Activated B cell treated with CpG ODN at 0.5 μM for 24 hours (primary cell): Measurements from ENCODE around the gene MINDY4. TPM values are rescaled to one million over a fixed set of nuclear protein-coding genes. Genes with fewer than 3 reads are reported as not detected.

Experiments used
- ATAC-seq: fragments of 200-7000 bp; cut with Tn5 transposase; one replicate; pipeline ENCODE4 v1.10.0; 2021; ENCODE audit warnings: low read depth, mild to moderate bottlenecking, moderate library complexity
- CTCF ChIA-PET: fragments of 350-600 bp; sonication (Branson Sonifier 250); formaldehyde crosslinking; loops from one replicate; lab custom pipeline; 2021; ENCODE audit warnings: antibody characterized with exemption; lab: Charles Lee
- POLR2A ChIA-PET: fragments of 350-600 bp; sonication (Branson Sonifier 250); formaldehyde crosslinking; loops from one replicate; lab custom pipeline; 2021; ENCODE audit warnings: antibody characterized with exemption; lab: Charles Lee
- DNase-seq: peaks from one replicate; pipeline ENCODE4 v3.0.0; 2022
- H3K27ac Mint-ChIP-seq: one replicate; pipeline ENCODE4 v1.8.0; 2020; ENCODE audit warnings: mixed read lengths
- H3K27me3 Mint-ChIP-seq: one replicate; pipeline ENCODE4 v1.8.0; 2021; ENCODE audit warnings: mixed read lengths
- H3K36me3 Mint-ChIP-seq: one replicate; pipeline ENCODE4 v1.8.0; 2021; ENCODE audit warnings: low read depth, mixed read lengths
- H3K4me1 Mint-ChIP-seq: one replicate; pipeline ENCODE4 v1.8.0; 2021; ENCODE audit warnings: mixed read lengths
- H3K4me3 Mint-ChIP-seq: one replicate; pipeline ENCODE4 v1.8.0; 2020; ENCODE audit warnings: mild to moderate bottlenecking, mixed read lengths
- H3K9me3 Mint-ChIP-seq: one replicate; pipeline ENCODE4 v1.8.0; 2020; ENCODE audit warnings: mixed read lengths
- intact Hi-C: fragments of 100-400 bp; cut with micrococcal nuclease; formaldehyde crosslinking; loops from one replicate; pipeline ENCODE4 v1.15.1; 2024
- total RNA-seq: library from RNA; stranded (reverse); gene quantifications from 2 replicates; pipeline ENCODE4 v1.2.3, GENCODE V29; 2022
- TF ChIP-seq, protein P1 (sequence below): fragments of 200-600 bp; IDR thresholded peaks from one replicate; pipeline ENCODE4 v1.8.0; 2022; ENCODE audit warnings: antibody characterized with exemption, mild to moderate bottlenecking

The MINDY4 gene
- total RNA-seq, 1 donor from 2014 or later = 1.2 TPM

- no peak for DNase-seq
- no peak for ATAC-seq
- CTCF ChIA-PET = no interaction called here
- peaks cover 9% of the 10 kb centered on the region for H3K9me3 Mint-ChIP-seq
- H3K36me3 Mint-ChIP-seq = no peaks in the 10 kb centered on the region
- POLR2A ChIA-PET = no interaction called here
- no peaks in the 10 kb centered on the region for H3K27me3 Mint-ChIP-seq
- H3K4me3 Mint-ChIP-seq = no peak overlapping the region
- intact Hi-C loops = no loop called here
- H3K27ac Mint-ChIP-seq = no peak overlapping the region
- TF ChIP-seq, protein P1, sequence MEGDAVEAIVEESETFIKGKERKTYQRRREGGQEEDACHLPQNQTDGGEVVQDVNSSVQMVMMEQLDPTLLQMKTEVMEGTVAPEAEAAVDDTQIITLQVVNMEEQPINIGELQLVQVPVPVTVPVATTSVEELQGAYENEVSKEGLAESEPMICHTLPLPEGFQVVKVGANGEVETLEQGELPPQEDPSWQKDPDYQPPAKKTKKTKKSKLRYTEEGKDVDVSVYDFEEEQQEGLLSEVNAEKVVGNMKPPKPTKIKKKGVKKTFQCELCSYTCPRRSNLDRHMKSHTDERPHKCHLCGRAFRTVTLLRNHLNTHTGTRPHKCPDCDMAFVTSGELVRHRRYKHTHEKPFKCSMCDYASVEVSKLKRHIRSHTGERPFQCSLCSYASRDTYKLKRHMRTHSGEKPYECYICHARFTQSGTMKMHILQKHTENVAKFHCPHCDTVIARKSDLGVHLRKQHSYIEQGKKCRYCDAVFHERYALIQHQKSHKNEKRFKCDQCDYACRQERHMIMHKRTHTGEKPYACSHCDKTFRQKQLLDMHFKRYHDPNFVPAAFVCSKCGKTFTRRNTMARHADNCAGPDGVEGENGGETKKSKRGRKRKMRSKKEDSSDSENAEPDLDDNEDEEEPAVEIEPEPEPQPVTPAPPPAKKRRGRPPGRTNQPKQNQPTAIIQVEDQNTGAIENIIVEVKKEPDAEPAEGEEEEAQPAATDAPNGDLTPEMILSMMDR = no peak
- H3K4me1 Mint-ChIP-seq = no peaks in the 10 kb centered on the region
Observed at GRCh38 chr7:30886608-30887011, 115.4 kb downstream of the MINDY4 start.

- ChIA-PET POLR2A (no interaction called here), CTCF (no interaction called here)
- Mint-ChIP-seq H3K36me3 (no peaks in the 10 kb centered on the region), H3K4me1 (no peaks in the 10 kb centered on the region), H3K27me3 (no peaks in the 10 kb centered on the region), H3K9me3 (peaks cover 12% of the 10 kb centered on the region), H3K27ac (no peak overlapping the region), H3K4me3 (no peak overlapping the region)
- DNase-seq (no peak), ATAC-seq (no peak)
- intact Hi-C loops = no loop called here
- TF ChIP-seq, protein P1 = no peak
Observed at GRCh38 chr7:30887464-30887872, 116.3 kb downstream of the MINDY4 start.

GRCh38 chr7:30888747-30889146 is 117.5 kb downstream of the MINDY4 start:
- TF ChIP-seq, protein P1 = no peak
- ChIA-PET POLR2A (no interaction called here), CTCF (no interaction called here)
- intact Hi-C loops = no loop called here
- H3K9me3 Mint-ChIP-seq = peaks cover 12% of the 10 kb centered on the region
- DNase-seq (no peak), ATAC-seq (no peak)
- no peaks in the 10 kb centered on the region for H3K4me1 Mint-ChIP-seq
- H3K27me3 Mint-ChIP-seq = no peaks in the 10 kb centered on the region
- no peak overlapping the region for H3K27ac Mint-ChIP-seq
- H3K4me3 Mint-ChIP-seq = no peak overlapping the region
- H3K36me3 Mint-ChIP-seq = no peaks in the 10 kb centered on the region

DNA sequence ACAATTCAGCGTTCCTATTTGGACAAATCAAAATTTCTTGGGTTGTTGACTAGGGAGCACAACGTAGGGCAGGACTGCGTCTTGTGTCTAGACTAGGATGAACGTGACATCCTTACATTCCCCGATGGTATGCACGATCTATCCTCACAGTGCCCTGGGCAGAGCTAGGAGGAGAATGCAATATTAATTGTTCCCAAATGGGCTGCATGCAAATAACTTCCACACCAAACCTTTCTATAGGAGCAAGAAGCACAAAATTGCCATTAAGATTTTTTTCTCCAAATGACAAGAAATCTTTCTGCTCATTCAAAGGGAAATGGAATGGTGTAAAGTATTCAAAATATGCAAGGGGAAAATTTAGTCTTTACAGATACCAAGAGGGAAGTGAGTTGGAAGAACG is 119.0 kb downstream of the MINDY4 start:
- no peaks in the 10 kb centered on the region for H3K27me3 Mint-ChIP-seq
- TF ChIP-seq, protein P1 = no peak
- no peak for ATAC-seq
- DNase-seq = no peak
- ChIA-PET CTCF (no interaction called here), POLR2A (no interaction called here)
- no peaks in the 10 kb centered on the region for H3K4me1 Mint-ChIP-seq
- H3K27ac Mint-ChIP-seq = no peak overlapping the region
- intact Hi-C loops = no loop called here
- no peaks in the 10 kb centered on the region for H3K36me3 Mint-ChIP-seq
- peaks cover 12% of the 10 kb centered on the region for H3K9me3 Mint-ChIP-seq
- no peak overlapping the region for H3K4me3 Mint-ChIP-seq

- DNase-seq (no peak), ATAC-seq (no peak)
- Mint-ChIP-seq H3K27me3 (peaks cover 2% of the 10 kb centered on the region), H3K4me3 (no peak overlapping the region), H3K9me3 (peaks cover 12% of the 10 kb centered on the region), H3K27ac (no peak overlapping the region), H3K4me1 (no peaks in the 10 kb centered on the region), H3K36me3 (no peaks in the 10 kb centered on the region)
- ChIA-PET POLR2A (no interaction called here), CTCF (no interaction called here)
- intact Hi-C loops = no loop called here
- TF ChIP-seq, protein P1 = no peak
Observed at GRCh38 chr7:30893357-30893756, 122.1 kb downstream of the MINDY4 start.
